Brain microvascular endothelial cell (primary cell): ENCODE measurements around the gene CCDC71.

ENCODE experiments used
- DNase-seq: peaks from one replicate; pipeline ENCODE4 v3.0.0-alpha.2; 2020
- H3K27ac ChIP-seq: fragments of 250-450 bp; sonication (Bioruptor Pico); 2 replicates; pipeline ENCODE4 v1.5.1; 2020; ENCODE audit warnings: mild to moderate bottlenecking, moderate library complexity
- H3K27me3 ChIP-seq: fragments of 250-450 bp; sonication (Bioruptor Pico); replicated peaks from 2 replicates; pipeline ENCODE4 v1.5.1; 2020; ENCODE audit warnings: mild to moderate bottlenecking
- H3K36me3 ChIP-seq: fragments of 250-450 bp; sonication (Bioruptor Pico); replicated peaks from 2 replicates; pipeline ENCODE4 v1.5.1; 2020; ENCODE audit warnings: mild to moderate bottlenecking
- H3K4me3 ChIP-seq: 2 replicates; pipeline ENCODE4 v1.5.1; 2011; ENCODE audit warnings: low read depth, mild to moderate bottlenecking, control low read depth, low read length, moderate library complexity
- in situ Hi-C: cut with HindIII; loops from 2 replicates; pipeline ENCODE4 v1.10.0; 2017; ENCODE audit warnings: low sequenced_read_pairs, low pct_ligation_motif_present
- TF ChIP-seq, protein P1 (sequence below): IDR thresholded peaks from 2 replicates; pipeline ENCODE4 v1.5.1; 2011; ENCODE audit warnings: low read depth, mild to moderate bottlenecking, moderate library complexity, low read length, control low read depth, inconsistent platforms; ENCODE audit errors: missing control alignments

Gene CCDC71

DNA sequence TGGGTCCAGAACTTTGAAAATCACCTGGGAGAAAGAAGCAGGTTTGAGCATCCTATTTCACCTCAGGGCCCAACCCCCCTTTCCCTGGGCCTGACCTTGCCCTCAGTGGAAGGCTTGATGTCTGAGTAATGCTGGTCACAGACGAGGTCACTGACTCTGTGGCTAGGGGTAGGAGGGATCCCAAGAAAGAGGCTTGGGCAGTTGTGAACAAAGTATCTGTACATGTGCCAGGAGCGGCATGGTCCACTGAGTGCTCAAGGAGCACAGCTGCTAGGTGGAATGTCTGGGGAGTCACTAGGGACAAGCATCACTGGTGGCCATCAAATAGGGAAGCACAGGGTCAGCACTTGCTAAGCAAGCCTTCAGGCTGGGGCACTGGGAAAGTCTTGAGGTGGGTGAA is 7.3 kb downstream of the CCDC71 start:
- peaks cover 12% of the 10 kb centered on the region for H3K36me3 ChIP-seq
- no peaks in the 10 kb centered on the region for H3K27me3 ChIP-seq
- no peak overlapping the region for H3K4me3 ChIP-seq
- TF ChIP-seq, protein P1, sequence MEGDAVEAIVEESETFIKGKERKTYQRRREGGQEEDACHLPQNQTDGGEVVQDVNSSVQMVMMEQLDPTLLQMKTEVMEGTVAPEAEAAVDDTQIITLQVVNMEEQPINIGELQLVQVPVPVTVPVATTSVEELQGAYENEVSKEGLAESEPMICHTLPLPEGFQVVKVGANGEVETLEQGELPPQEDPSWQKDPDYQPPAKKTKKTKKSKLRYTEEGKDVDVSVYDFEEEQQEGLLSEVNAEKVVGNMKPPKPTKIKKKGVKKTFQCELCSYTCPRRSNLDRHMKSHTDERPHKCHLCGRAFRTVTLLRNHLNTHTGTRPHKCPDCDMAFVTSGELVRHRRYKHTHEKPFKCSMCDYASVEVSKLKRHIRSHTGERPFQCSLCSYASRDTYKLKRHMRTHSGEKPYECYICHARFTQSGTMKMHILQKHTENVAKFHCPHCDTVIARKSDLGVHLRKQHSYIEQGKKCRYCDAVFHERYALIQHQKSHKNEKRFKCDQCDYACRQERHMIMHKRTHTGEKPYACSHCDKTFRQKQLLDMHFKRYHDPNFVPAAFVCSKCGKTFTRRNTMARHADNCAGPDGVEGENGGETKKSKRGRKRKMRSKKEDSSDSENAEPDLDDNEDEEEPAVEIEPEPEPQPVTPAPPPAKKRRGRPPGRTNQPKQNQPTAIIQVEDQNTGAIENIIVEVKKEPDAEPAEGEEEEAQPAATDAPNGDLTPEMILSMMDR, result no peak
- in situ Hi-C loops, result no loop called here
- DNase-seq, result no peak
- H3K27ac ChIP-seq, result no peak overlapping the region

GRCh38 chr3:49158103-49158709 is 7.9 kb downstream of the CCDC71 start:
- TF ChIP-seq, protein P1, result peak; percentile 48
- H3K36me3 ChIP-seq, result peaks cover 6% of the 10 kb centered on the region
- no peak for DNase-seq
- no peaks in the 10 kb centered on the region for H3K27me3 ChIP-seq
- H3K4me3 ChIP-seq, result no peak overlapping the region
- in situ Hi-C loops, result no loop called here
- no peak overlapping the region for H3K27ac ChIP-seq

- H3K27ac ChIP-seq, result no peak overlapping the region
- H3K27me3 ChIP-seq, result no peaks in the 10 kb centered on the region
- H3K36me3 ChIP-seq, result no peaks in the 10 kb centered on the region
- no peak for DNase-seq
- TF ChIP-seq, protein P1, result no peak
- H3K4me3 ChIP-seq, result no peak overlapping the region
- in situ Hi-C loops, result no loop called here
These were observed 8.8 kb downstream of the CCDC71 start for GRCh38 chr3:49157289-49157688.

DNA sequence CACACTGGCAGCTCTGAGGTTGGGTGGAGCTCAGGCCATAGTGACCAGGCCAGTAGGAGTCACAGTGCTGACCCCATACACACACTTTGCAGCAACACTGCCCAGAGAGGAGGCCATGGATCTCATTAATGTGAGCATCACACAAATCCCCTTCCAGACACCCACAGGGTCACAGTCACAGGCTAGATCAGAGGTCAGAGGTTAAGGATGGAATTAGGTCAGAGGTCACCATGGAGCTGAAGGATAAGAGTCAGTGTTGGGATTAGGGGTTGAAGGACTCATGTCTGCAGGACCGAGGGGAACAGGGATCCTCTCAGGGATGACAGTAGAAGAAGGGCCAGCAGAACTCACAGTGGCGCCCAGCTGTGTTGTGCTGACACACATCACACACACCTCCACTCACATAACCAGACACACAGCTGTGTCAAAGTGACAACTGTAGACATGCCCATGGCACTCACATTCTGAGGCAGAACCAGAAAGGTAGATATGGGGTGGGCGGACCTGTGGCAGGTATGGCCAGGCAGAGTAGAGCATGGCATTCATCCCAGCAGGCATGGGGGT is 12.7 kb downstream of the CCDC71 start:
- Histone ChIP-seq H3K4me3 (no peak overlapping the region), H3K27me3 (no peaks in the 10 kb centered on the region), H3K36me3 (no peaks in the 10 kb centered on the region), H3K27ac (no peak overlapping the region)
- DNase-seq, result no peak
- TF ChIP-seq, protein P1, result no peak
- in situ Hi-C loops, result no loop called here

- Histone ChIP-seq H3K27me3 (no peaks in the 10 kb centered on the region), H3K36me3 (no peaks in the 10 kb centered on the region), H3K4me3 (no peak overlapping the region), H3K27ac (no peak overlapping the region)
- TF ChIP-seq, protein P1, result no peak
- in situ Hi-C loops, result no loop called here
- DNase-seq, result no peak
These were observed 14.5 kb downstream of the CCDC71 start for GRCh38 chr3:49151610-49152009.

- TF ChIP-seq, protein P1, result no peak
- Histone ChIP-seq H3K27ac (no peak overlapping the region), H3K4me3 (no peak overlapping the region), H3K27me3 (no peaks in the 10 kb centered on the region), H3K36me3 (no peaks in the 10 kb centered on the region)
- in situ Hi-C loops, result no loop called here
- DNase-seq, result no peak
These were observed 18.0 kb downstream of the CCDC71 start for GRCh38 chr3:49148159-49148558.
